AG10803 (cell line): ENCODE measurements around the gene SELENOS.

Experiments
- DNase-seq: peaks from one replicate; pipeline ENCODE4 v3.0.0; 2010; ENCODE audit warnings: low read depth
- H3K4me3 ChIP-seq: 2 replicates; pipeline ENCODE4 v1.5.1; 2011; ENCODE audit warnings: mild to moderate bottlenecking, low read length, control low read depth
- CTCF ChIP-seq: conservative IDR thresholded peaks from 2 replicates; pipeline ENCODE4 v1.5.1; 2011; ENCODE audit warnings: mild to moderate bottlenecking, low read length, control low read depth, inconsistent platforms

Gene SELENOS

GRCh38 chr15:101322854-101323477, 45.7 kb upstream of the SELENOS start:
- no peak overlapping the region for H3K4me3 ChIP-seq
- no peak for TF ChIP-seq CTCF
- no peak for DNase-seq

GRCh38 chr15:101322016-101322695, 44.9 kb upstream of the SELENOS start:
- DNase-seq, result no peak
- H3K4me3 ChIP-seq, result no peak overlapping the region
- no peak for TF ChIP-seq CTCF

GRCh38 chr15:101320501-101321052, 43.3 kb upstream of the SELENOS start:
- TF ChIP-seq CTCF, result peak; percentile 40

GRCh38 chr15:101318839-101319238, 41.6 kb upstream of the SELENOS start:
- no peak overlapping the region for H3K4me3 ChIP-seq
- no peak for TF ChIP-seq CTCF
- DNase-seq, result no peak

More at GRCh38 chr15:101320501-101321052, 43.3 kb upstream of the SELENOS start:
- H3K4me3 ChIP-seq, result no peak overlapping the region
- DNase-seq, result peak; percentile 56

- TF ChIP-seq CTCF, result no peak
- no peak for DNase-seq
These were observed 41.0 kb upstream of the SELENOS start for GRCh38 chr15:101318147-101318819.

GRCh38 chr15:101317336-101317872, 40.1 kb upstream of the SELENOS start:
- H3K4me3 ChIP-seq, result no peak overlapping the region
- DNase-seq, result no peak
- no peak for TF ChIP-seq CTCF

More at GRCh38 chr15:101318147-101318819, 41.0 kb upstream of the SELENOS start:
- no peak overlapping the region for H3K4me3 ChIP-seq
